AG08396 (cell line): ENCODE data around the gene INPP5E.

Source experiments
- DNase-seq: peaks from one replicate; pipeline ENCODE4 v3.0.0; 2012; ENCODE audit warnings: low spot score, mixed read lengths

Gene INPP5E

GRCh38 chr9:136386018-136386417, 53.6 kb downstream of the INPP5E start:
- no peak for DNase-seq

DNA sequence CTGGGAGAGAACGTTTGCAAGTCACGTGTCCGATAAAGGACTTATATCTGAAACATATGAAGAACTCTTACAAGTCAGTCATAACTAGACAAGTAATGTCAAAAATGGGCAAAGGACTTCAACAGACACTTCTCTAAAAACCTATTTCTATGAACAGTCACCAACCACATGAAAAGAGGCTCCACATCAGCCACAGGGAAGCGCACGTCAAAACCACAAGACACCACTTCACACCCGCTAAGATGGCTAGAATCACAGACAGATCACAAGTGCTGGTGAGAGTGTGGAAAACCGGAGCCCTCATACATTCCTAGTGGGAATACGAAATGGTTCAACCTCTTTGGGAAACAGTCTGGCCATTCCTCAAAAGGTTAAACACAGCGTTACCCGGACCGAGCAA, 54.6 kb downstream of the INPP5E start:
- DNase-seq = no peak

DNA sequence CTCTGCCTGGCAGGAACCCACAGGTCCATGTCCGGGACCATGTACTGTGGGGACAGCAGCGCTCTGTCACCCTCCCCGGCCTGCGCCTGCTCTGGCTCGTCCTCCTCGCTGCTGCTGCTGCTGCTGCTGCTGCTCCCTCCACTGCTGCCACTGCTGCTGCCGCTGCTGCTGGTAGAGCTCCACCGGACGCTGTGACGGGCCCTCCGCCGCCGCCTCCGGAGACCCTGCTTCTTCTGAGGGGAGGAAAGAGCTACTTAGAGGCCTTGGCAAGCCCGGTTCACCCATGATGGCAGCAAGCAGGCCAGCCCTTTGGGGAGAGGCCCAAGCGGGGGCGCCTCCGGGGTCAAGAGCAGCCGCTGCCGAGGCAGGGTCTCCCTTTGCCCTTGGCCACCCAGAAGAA, 56.2 kb downstream of the INPP5E start:
- DNase-seq = no peak

DNA sequence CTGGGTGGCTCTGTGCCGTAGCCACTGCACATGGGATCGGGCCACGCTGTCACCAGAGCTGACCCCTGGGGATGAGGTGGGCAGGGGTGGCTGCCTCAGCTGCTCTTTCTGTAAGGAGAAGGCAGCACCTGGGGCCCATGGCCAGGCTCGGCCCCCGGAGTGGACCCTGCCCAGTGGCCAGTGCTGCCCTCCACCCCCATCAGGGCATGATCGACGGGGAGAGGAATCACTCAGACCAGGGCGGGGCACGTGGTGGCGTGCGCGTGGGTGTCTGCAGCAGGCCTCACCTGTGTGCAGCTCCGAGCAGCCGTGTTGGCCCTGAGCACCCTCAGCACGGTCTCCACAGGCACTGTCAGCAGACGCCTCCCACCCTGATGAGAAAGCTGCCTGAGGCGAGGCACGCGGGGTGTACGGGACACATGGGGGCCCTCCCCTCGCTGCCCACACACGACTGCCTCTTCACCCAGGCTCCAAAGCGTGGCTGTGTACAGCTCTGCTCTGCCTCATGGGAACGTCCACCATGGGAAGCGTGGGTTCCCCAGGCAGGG, 57.6 kb downstream of the INPP5E start:
- DNase-seq = no peak

DNA sequence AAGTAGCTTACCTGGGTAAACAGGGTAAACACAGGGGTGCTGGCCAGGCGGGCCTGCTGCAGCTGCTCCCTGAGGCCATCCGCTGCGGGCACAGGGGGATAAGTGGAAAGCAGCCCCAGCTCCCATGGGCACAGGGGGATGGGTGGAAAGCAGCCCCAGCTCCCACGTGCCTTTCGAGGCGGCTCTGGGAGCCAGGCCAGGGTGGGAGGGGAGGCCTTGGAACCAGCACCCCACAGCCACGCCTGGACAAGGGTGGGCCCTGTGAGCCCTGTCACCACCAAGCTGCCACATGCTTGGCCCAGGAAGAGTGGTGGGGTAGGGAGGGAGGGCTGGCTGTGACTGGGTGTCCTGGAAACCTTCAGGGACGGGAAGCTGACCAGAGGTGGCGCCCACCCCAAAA, 58.3 kb downstream of the INPP5E start:
- no peak for DNase-seq

GRCh38 chr9:136380381-136380780, 59.3 kb downstream of the INPP5E start:
- DNase-seq = no peak

DNA sequence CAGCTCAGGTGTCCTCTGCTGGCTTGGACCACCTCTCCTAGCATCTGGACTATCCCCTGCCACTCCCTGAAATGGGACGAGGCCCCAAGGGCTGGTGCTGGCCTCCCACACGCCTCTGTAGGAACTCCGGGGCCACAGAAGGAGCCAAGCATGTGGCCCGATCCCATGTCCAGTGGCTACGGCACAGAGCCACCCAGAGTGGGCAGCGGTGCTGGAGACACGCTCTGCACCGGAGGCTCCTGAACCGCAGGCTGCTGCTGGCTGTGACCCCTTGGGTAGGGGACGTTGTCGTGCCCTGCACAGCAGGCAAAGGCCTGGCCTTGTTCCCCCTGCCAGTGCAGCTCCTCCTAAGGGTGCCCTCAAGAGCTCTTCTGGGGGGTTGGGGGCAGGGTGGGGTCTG, 59.8 kb downstream of the INPP5E start:
- DNase-seq = no peak

- no peak for DNase-seq
Observed at GRCh38 chr9:136379401-136379800, 60.2 kb downstream of the INPP5E start.

GRCh38 chr9:136379003-136379287, 60.7 kb downstream of the INPP5E start:
- no peak for DNase-seq
